PC-3 (cell line): ENCODE results near the gene SERPINA12. TPM values are rescaled to one million over a fixed set of nuclear protein-coding genes. Genes with fewer than 3 reads are reported as not detected.

Experiments
- ATAC-seq: fragments of 200-7000 bp; cut with Tn5 transposase; 2 replicates; pipeline ENCODE4 v1.9.1; 2020; ENCODE audit warnings: mild to moderate bottlenecking, moderate library complexity
- BruUV-seq: library from RNA; stranded (reverse); fragments of 400-500 nt; replicated peaks from 2 replicates; lab custom pipeline; 2021; lab: Mats Ljungman, UMichigan
- CTCF ChIA-PET: fragments of 300-600 bp; sonication (Branson Sonifier 250); formaldehyde crosslinking; loops from one replicate; lab custom pipeline; 2022; ENCODE audit warnings: antibody characterized with exemption; lab: Charles Lee
- POLR2A ChIA-PET: fragments of 300-600 bp; sonication (Branson Sonifier 250); formaldehyde crosslinking; loops from one replicate; lab custom pipeline; 2022; ENCODE audit warnings: antibody characterized with exemption; ENCODE audit not compliant: unreplicated experiment; lab: Charles Lee
- DNase-seq: peaks from one replicate; pipeline ENCODE4 v3.0.0-alpha.2; 2015
- H2AFZ ChIP-seq: fragments of 300-600 bp; sonication (generic); 2 replicates; pipeline ENCODE4 v1.6.0; 2016; ENCODE audit warnings: antibody characterized with exemption, low read length
- H3F3A ChIP-seq: fragments of 300-600 bp; sonication (generic); one replicate; pipeline ENCODE4 v1.6.0; 2017; ENCODE audit warnings: antibody characterized with exemption, low read length, control low read depth, mild to moderate bottlenecking; ENCODE audit not compliant: unreplicated experiment
- H3K27ac ChIP-seq: fragments of 300-600 bp; sonication (generic); 2 replicates; pipeline ENCODE4 v1.5.1; 2016; ENCODE audit warnings: mild to moderate bottlenecking, low read length
- H3K27me3 ChIP-seq: fragments of 300-600 bp; sonication (generic); 2 replicates; pipeline ENCODE4 v1.6.1; 2016; ENCODE audit warnings: low read length, mixed read lengths
- H3K36me3 ChIP-seq: fragments of 300-600 bp; sonication (generic); 2 replicates; pipeline ENCODE4 v1.6.1; 2016; ENCODE audit warnings: low read depth, mixed run types, low read length, mixed read lengths
- H3K4me1 ChIP-seq: fragments of 300-600 bp; sonication (generic); 2 replicates; pipeline ENCODE4 v1.5.1; 2016; ENCODE audit warnings: low read length; ENCODE audit not compliant: insufficient read depth
- H3K4me2 ChIP-seq: fragments of 300-600 bp; sonication (generic); 2 replicates; pipeline ENCODE4 v1.6.0; 2016; ENCODE audit warnings: low read length
- H3K4me3 ChIP-seq: fragments of 300-600 bp; sonication (generic); 2 replicates; pipeline ENCODE4 v1.5.1; 2016; ENCODE audit warnings: mild to moderate bottlenecking, low read length, mixed read lengths
- H3K79me2 ChIP-seq: fragments of 300-600 bp; sonication (generic); 2 replicates; pipeline ENCODE4 v1.6.1; 2017; ENCODE audit warnings: low read length, mixed read lengths
- H3K9ac ChIP-seq: fragments of 300-600 bp; sonication (generic); 2 replicates; pipeline ENCODE4 v1.6.0; 2016; ENCODE audit warnings: mild to moderate bottlenecking, low read length
- H3K9me2 ChIP-seq: fragments of 300-600 bp; sonication (generic); replicated peaks from 2 replicates; pipeline ENCODE4 v1.6.1; 2016; ENCODE audit warnings: mixed run types, low read length, mixed read lengths
- H3K9me3 ChIP-seq: fragments of 300-600 bp; sonication (generic); 2 replicates; pipeline ENCODE4 v1.6.1; 2016; ENCODE audit warnings: low read length, mixed read lengths
- H4K20me1 ChIP-seq: fragments of 300-600 bp; sonication (generic); 2 replicates; pipeline ENCODE4 v1.6.1; 2016; ENCODE audit warnings: low read length, mixed read lengths
- CTCF ChIP-seq: fragments of 300-600 bp; sonication (generic); conservative IDR thresholded peaks from 2 replicates; pipeline ENCODE4 v1.5.1; 2017; ENCODE audit warnings: antibody characterized with exemption, low read depth, mild to moderate bottlenecking, low read length
- EZH2 ChIP-seq: fragments of 300-600 bp; sonication (generic); IDR thresholded peaks from one replicate; pipeline ENCODE4 v1.6.1; 2017; ENCODE audit warnings: antibody characterized with exemption, mild to moderate bottlenecking, low read length; ENCODE audit not compliant: unreplicated experiment
- EZH2phosphoT487 ChIP-seq: fragments of 300-600 bp; sonication (generic); IDR thresholded peaks from 2 replicates; pipeline ENCODE4 v1.6.1; 2018; ENCODE audit warnings: mild to moderate bottlenecking, antibody characterized with exemption, low read length, borderline replicate concordance
- intact Hi-C: fragments of 100-400 bp; cut with micrococcal nuclease; formaldehyde crosslinking; loops from 2 replicates; pipeline ENCODE4 v1.9.0; 2023
- total RNA-seq: library from RNA; depleted of rRNA; stranded (reverse); fragments of >200 nt; gene quantifications from 2 replicates; pipeline ENCODE4 v1.2.3, GENCODE V29; 2014

Gene SERPINA12
- total RNA-seq, 1 experiment from 2014 or later = not detected

- TF ChIP-seq EZH2 = no peak
- no peak for TF ChIP-seq EZH2phosphoT487
- no peak for TF ChIP-seq CTCF
Measured at GRCh38 chr14:94499673-94500072, 9.6 kb downstream of the SERPINA12 start.

GRCh38 chr14:94498215-94498614, 11.1 kb downstream of the SERPINA12 start:
- Histone ChIP-seq H3K79me2 (no peaks in the 10 kb centered on the region), H3K27me3 (no peaks in the 10 kb centered on the region), H3K4me1 (no peaks in the 10 kb centered on the region), H3K9ac (no peak overlapping the region), H3K4me3 (no peak overlapping the region), H2AFZ (no peak overlapping the region), H3K36me3 (no peaks in the 10 kb centered on the region), H3K27ac (no peak overlapping the region), H3F3A (no peaks in the 10 kb centered on the region), H3K9me2 (no peaks in the 10 kb centered on the region), H3K4me2 (no peak overlapping the region), H3K9me3 (no peaks in the 10 kb centered on the region), H4K20me1 (no peaks in the 10 kb centered on the region)
- no TSS peak for BruUV-seq
- ChIA-PET CTCF (no interaction called here), POLR2A (no interaction called here)
- intact Hi-C loops = no loop called here
- ATAC-seq (no peak), DNase-seq (no peak)
- TF ChIP-seq CTCF (no peak), EZH2phosphoT487 (no peak), EZH2 (no peak)

More at GRCh38 chr14:94499673-94500072, 9.6 kb downstream of the SERPINA12 start:
- ChIA-PET POLR2A (no interaction called here), CTCF (no interaction called here)
- ATAC-seq (no peak), DNase-seq (no peak)
- no peaks in the 10 kb centered on the region for H3K36me3 ChIP-seq
- H3K4me2 ChIP-seq = no peak overlapping the region
- no peaks in the 10 kb centered on the region for H3K9me3 ChIP-seq
- H2AFZ ChIP-seq = no peak overlapping the region
- H3K4me1 ChIP-seq = no peaks in the 10 kb centered on the region
- intact Hi-C loops = no loop called here
- no peak overlapping the region for H3K4me3 ChIP-seq
- no TSS peak for BruUV-seq
- H3K9ac ChIP-seq = no peak overlapping the region
- H4K20me1 ChIP-seq = no peaks in the 10 kb centered on the region
- no peaks in the 10 kb centered on the region for H3F3A ChIP-seq
- no peak overlapping the region for H3K27ac ChIP-seq
- no peaks in the 10 kb centered on the region for H3K79me2 ChIP-seq
- H3K27me3 ChIP-seq = no peaks in the 10 kb centered on the region
- H3K9me2 ChIP-seq = no peaks in the 10 kb centered on the region

- no peaks in the 10 kb centered on the region for H3K9me3 ChIP-seq
- no peak overlapping the region for H2AFZ ChIP-seq
- no peaks in the 10 kb centered on the region for H3F3A ChIP-seq
- intact Hi-C loops = no loop called here
- H3K4me2 ChIP-seq = no peak overlapping the region
- no peaks in the 10 kb centered on the region for H3K4me1 ChIP-seq
- no peaks in the 10 kb centered on the region for H3K36me3 ChIP-seq
- ATAC-seq = no peak
- no peaks in the 10 kb centered on the region for H3K79me2 ChIP-seq
- H3K9me2 ChIP-seq = no peaks in the 10 kb centered on the region
- no peak overlapping the region for H3K27ac ChIP-seq
- H3K4me3 ChIP-seq = no peak overlapping the region
- CTCF ChIA-PET = no interaction called here
- H4K20me1 ChIP-seq = no peaks in the 10 kb centered on the region
- POLR2A ChIA-PET = no interaction called here
- TF ChIP-seq CTCF (no peak), EZH2 (no peak), EZH2phosphoT487 (no peak)
- H3K9ac ChIP-seq = no peak overlapping the region
- no peak for DNase-seq
- BruUV-seq = no TSS peak
- H3K27me3 ChIP-seq = peaks cover 8% of the 10 kb centered on the region; the same call in 1 of the 2 replicates
Measured at GRCh38 chr14:94494085-94494484, 15.2 kb downstream of the SERPINA12 start.
